SK-MEL-5 (cell line): ENCODE measurements around the gene PSMB9. TPM values are rescaled to one million over a fixed set of nuclear protein-coding genes. Genes with fewer than 3 reads are reported as not detected.
"Not testable (repeated sequence)": the region's sequence is repeated elsewhere in the genome, so short reads cannot be mapped to it uniquely, and the experiment has no call there.

Experiments
- DNase-seq: peaks from one replicate; pipeline ENCODE4 v3.0.0-alpha.2; 2016; ENCODE audit warnings: low read depth, low spot score
- in situ Hi-C: cut with HindIII; loops from 2 replicates; pipeline ENCODE4 v1.10.0; 2016; ENCODE audit warnings: low sequenced_read_pairs, high pct_unique_total_duplicates, low pct_unique_long_range_greater_than_20kb
- polyA plus RNA-seq, 2 experiments: library from polyadenylated mRNA; depleted of rRNA; stranded (reverse); fragments of >200 nt; gene quantifications; 2 replicates each; pipeline ENCODE4 v1.2.3, GENCODE V29; 2015
- total RNA-seq: library from RNA; depleted of rRNA; stranded (reverse); fragments of >200 nt; shearing (Covaris generic); gene quantifications from 2 replicates; pipeline ENCODE4 v1.2.3, GENCODE V29; 2014; rRNA removed

Gene PSMB9
- 10.4 and 15.4 TPM in 2 replicates for total RNA-seq
- 20.7 and 24.6 TPM in 2 replicates for polyA plus RNA-seq (2015; cell fraction: cytosol; rRNA removed)
- polyA plus RNA-seq (2015; cell fraction: nucleus; rRNA removed): 6.5 and 8.5 TPM in 2 replicates

DNA sequence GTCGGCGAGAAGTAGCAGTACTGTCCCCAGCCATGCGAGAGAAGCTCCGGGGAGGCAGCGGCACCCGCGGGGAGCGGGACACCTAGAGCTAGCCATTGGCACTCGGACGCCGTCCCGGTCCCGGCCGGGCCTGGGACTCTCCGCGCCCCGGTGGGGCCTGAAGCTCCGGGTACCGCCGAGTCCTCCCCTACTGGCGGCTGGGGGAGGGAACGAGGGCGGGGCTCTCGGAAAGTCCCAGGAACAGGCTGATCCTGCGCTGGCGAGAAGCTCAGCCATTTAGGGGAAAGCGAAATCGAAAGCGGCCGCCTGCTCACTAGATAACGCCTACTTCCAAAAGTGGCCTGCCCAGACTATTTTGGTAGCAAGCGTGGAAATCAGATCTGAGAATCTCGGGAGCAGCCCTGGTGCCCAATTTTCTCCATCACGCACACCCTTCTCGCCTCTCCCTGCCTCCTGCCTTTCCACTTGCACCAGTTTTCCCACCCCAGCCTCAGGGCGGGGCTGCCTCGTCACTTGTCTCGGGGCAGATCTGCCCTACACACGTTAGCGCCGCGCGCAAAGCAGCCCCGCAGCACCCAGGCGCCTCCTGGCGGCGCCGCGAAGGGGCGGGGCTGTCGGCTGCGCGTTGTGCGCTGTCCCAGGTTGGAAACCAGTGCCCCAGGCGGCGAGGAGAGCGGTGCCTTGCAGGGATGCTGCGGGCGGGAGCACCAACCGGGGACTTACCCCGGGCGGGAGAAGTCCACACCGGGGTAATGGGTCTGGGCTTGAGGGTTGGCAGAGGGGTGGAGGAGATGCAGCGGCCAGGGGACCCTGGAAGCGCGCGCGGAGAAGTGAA lies at the start of gene PSMB9, which contains the start of gene TAP1:
Gene PSMB9, plus strand, starts transcription at position 652 of the 835 bp plus-strand sequence. Its CDS starts 38 bp downstream, at position 690.
Gene TAP1, minus strand, starts transcription at position 164 of the 835 bp plus-strand sequence. Its CDS starts 68 bp downstream, at position 96.
- in situ Hi-C loops: no loop called here
- peak; percentile 93 for DNase-seq

DNA sequence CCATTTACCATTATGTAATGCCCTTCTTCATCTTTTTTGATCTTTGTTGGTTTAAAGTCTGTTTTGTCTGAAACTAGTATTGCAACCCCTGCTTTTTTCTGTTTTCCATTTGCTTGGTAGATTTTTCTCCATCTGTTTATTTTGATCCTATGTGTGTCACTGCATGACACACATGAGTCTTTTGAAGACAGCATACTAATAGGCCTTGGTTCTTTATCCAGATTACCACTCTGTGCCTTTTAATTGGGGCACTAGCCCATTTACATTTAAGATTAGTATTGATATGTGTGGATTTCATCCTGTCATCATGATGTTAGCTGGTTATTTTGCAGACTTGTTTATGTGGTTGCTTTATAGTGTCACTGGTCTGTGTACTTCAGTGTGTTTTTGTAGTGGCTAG lies 48.6 kb upstream of the PSMB9 start:
- DNase-seq, in situ Hi-C loops: not testable (repeated sequence)

DNA sequence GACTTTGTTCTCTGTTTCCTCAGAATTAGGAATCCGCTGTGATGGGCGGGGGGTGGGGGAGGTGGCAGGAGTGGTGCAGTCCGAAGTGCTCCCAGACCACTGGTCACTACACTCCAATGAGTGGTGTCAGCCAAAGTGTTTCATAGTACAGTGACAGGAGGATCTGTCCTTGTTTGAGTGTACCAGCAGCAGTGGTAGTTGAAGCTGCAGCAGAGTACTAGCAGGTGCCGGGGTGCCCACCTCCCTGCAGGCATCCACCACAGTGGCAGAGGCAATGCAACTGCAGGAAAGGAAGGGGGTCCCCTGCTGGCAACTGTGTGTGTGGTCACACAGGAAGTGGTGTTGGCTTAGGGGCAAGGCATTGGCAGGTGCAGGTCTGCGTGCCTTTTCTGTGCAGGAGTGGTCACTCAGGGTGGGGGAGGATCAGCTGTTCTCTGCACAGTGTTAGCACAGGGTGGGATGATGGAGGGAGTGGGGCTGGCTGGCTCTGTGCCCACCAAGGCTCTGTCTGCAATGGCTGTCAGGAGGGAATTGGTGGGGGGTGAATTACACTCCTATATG lies 46.9 kb upstream of the PSMB9 start:
- in situ Hi-C loops: no loop called here
- DNase-seq: no peak

DNA sequence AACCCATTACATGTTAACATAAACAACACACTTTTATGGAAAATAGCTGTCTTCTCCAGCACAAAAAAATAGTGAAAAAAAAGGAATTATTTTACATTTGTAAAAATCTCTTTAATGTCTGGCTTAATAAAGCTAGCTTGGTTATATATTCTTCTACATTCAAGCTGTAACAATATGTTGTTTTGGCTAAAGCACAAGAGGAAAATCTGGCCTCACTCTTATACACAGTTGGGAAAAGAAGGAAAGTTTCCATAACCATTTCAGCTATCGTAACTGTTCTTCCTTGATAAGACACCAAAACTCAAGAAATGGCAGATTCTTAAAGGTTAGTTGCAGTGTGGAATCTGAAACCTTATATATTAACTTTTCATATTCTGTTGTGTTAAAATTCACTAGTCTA lies 44.8 kb upstream of the PSMB9 start:
- no peak for DNase-seq
- in situ Hi-C loops: no loop called here

DNA sequence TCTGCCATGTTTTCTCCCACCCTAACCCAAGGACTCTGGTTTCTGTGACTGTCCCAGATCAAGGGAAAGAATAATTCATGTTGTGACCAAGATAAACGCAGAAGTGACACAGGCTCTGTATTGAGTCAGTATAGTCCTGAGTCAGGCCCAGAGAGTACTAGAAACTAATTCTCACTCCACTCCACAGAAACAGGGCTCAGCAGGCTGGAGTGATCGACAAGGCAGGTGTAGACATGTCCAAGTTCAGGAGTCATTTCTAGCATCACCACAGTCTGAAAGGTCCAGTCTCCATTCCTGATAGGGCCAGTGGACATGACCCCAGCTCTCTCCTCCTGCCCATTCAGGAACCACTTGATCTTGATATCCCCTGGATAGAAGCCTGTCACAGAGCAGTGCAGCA lies 39.8 kb upstream of the PSMB9 start:
- no peak for DNase-seq
- in situ Hi-C loops: no loop called here

DNA sequence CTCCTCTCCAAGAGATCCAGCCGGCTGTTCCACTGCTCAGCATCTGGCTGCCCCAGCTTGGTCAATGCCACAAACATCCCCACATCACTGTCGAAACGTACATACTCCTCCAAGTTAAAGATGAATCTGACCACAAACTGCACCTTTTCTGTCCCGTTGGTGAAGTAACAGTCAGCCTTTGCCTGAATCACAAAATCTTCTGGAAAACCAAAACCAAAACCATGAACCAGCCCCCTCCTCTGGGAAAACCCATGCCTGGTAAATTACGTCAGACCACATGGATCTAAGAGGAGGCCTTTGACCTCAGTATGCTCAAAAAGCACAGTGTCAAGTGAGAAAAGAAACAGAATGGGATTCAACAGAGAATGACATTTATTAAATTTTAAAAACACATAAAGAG lies 38.9 kb upstream of the PSMB9 start:
- in situ Hi-C loops: no loop called here
- DNase-seq: no peak

DNA sequence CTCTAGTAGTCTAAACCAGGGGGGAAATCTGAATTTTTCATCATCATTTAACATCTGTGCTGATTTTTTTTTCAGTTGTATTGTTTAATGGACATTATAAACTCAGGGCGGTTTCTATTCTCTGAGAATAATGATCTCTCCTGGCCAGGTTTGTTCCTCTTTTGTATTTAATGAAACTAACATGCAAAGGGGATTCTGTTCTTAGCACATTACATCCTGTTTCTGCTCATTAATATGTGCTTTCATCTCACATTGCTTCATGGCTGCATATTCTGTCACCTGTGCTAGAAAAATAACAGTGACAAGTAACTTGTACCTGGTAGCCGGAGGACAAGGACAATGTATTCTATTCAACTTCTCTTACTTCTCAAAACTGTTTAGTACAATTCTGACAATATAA lies 38.0 kb upstream of the PSMB9 start:
- DNase-seq: no peak
- in situ Hi-C loops: no loop called here

DNA sequence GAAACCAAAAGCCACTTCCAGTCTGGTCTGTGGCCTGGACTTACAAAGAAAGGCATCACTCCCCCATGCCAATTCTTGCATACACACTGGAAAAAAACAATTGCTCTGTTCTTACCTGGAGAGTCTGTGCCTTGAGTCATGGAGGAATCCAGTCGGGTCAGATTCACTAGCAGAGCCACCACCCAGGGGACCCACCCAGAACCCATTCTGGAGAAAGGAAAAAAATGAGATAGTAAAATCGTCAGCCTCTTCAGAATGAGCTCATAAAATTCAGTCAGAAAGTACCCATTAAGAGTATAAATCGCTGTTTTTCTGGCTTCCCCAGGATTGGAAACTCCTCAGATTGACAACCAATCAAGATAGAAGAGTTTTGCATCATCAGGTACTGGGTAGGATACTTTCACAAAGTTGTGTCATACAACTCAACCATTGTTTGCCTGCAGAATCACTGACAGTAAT lies 37.2 kb upstream of the PSMB9 start, which contains the start of gene HLA-DOB:
Gene HLA-DOB, minus strand, starts transcription at position 257 of the 459 bp plus-strand sequence. Its CDS starts 51 bp downstream, at position 206.
- DNase-seq: peak; percentile 82
- in situ Hi-C loops: no loop called here

DNA sequence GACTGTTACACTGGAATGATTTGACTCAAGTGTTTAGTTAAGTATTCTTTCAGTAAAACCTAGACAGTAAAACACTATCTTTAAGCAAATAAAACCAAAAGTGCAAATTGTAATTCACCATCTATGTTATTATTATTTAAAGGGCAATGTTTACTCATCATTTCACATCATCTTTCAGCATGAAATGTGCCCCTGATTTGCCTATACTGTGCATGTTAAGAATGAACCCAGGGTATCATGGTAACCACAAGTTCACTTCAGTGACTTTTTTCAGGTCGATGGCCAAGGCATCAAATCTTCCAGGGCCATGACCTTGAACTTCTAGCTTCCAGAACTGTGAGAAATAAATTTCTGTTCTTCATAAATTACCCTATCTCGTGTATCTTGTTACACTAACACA lies 35.1 kb upstream of the PSMB9 start:
- DNase-seq: no peak
- in situ Hi-C loops: no loop called here

DNA sequence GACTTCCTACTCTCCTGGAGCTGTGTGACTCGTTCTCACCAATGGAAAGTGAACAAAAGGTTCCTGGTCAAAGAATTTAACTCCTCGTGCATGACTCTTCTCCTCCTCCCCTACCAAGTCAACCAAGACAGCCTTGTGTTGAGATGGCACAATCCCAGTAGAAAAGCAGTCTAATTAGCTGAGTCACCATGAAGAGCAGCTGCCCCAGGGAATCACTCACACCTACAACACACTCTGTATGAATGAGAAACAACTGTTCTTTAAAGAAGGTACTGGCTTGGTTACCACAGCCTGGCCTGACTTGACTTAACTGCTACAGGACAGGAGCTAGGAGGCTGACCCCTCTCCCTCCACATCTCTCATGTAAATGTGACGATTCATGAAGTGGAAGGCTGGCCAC lies 34.3 kb upstream of the PSMB9 start:
- DNase-seq: peak; percentile 35
- in situ Hi-C loops: no loop called here

DNA sequence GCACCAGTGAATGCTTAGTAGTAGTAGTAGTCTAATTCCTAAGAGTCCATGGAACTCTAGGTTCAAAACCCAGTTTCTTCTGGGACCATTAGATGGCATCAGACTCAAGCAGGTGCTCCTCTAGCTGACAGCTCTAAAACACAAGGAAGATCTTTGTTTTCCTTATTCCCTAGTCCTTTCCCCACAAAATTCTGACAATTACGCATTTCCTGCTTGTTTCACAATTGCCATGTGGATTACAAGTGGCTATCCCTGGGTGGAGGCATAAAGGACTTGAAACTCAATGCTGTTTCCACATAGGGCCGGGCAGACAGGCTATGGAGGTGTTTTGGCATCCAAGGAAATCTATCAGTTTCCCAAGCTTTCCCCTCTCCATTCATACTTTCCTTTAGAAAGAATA lies 28.0 kb upstream of the PSMB9 start:
- in situ Hi-C loops: no loop called here

DNA sequence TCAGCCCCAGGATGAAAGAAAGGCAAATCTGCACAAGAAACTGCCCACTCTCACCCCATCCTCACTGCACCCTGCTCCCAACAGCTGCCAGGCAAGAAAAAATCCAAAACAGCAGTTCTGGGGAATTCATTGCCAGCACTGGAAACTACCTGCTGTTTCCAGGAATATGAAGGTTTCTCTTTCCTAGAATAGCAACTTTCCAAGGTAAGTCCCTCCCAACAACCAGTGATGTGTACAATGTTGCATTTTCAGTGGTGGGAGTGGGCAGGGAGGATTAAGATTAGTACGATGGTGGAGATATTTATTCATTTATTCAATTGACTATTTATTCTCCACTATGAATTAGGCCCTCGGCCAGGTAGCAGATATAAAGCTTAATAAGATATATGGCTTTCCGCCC lies 27.0 kb upstream of the PSMB9 start:
- DNase-seq: no peak
- in situ Hi-C loops: no loop called here

More for the DNA sequence above, 28.0 kb upstream of the PSMB9 start:
- DNase-seq: peak; percentile 93

DNA sequence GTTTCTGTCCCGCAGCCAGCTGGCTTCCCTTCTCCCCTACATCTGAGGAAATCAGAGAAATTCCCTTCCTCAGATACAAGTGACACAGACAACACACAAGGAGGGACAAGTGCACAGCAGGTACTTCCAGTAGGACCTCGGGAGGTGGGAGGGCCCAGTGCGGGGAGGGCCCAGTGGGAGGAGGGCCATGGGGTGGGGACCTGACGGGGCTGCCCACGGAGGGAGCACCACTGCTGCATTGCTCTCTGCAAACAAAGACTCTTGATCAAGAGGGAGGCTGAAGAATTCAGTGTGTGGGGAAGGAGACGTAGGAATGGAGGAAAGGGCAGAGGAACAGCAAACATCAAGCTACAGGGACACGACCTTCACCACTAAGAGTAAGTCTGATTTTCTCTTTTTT lies 24.5 kb upstream of the PSMB9 start:
- in situ Hi-C loops: no loop called here
- no peak for DNase-seq

DNA sequence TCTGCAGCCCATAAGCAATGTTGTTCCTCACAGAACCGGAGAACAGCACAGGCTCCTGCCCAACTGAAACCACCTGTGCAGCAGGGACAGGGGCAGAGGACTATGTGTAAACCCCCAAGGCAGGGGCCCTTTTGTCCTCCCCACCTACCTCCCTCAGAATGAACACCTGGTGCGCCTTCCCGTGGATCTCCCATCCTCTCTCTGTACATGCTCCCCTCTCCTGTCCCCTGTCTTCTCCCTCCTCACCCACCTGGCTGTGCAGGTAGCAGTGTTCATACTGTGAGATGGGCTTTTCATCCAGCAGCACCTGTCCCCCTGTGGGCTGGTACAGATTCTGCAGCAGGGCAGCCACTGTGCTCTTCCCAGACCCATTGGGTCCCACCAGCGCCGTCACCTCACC lies 24.0 kb upstream of the PSMB9 start:
- in situ Hi-C loops: no loop called here
- no peak for DNase-seq

DNA sequence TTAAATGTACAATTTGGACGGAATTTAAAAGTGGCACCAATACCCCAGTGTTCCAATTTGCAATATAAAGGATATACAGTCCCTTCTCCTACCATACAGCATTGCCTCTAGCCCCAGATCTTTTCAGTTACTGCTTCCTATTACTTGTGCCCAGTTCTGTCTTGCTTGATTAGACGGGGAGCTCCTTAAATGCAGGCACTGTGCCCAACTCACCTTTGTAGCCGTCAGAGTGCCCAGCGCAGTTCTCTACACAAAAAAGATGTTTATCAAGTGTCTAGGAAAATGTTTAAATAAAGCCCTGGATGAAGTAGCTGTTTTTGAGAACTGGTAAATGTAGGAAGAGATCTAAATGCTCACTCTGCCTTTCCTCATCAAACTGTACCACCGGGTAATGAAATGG lies 23.1 kb upstream of the PSMB9 start:
- DNase-seq: no peak
- in situ Hi-C loops: no loop called here

DNA sequence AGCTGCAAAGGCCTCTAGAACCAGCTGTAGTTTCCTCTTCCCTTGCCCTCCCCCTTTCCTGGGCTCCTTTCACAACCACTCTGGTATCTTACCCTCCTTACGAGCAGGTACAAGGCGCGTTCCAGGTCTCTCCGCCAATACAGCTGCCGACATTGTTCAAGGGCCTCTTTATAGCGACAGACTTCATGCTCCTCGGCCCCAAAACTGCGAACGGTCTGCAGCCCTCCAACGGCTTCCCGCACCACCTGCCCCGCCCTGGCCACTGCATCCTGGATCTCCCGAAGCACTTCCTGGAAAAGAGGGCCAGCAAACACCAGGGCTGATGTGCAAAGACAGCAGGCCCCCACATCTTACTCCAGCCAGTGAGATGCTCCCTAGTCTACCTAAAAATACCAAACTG lies 21.5 kb upstream of the PSMB9 start:
- no peak for DNase-seq
- in situ Hi-C loops: no loop called here

DNA sequence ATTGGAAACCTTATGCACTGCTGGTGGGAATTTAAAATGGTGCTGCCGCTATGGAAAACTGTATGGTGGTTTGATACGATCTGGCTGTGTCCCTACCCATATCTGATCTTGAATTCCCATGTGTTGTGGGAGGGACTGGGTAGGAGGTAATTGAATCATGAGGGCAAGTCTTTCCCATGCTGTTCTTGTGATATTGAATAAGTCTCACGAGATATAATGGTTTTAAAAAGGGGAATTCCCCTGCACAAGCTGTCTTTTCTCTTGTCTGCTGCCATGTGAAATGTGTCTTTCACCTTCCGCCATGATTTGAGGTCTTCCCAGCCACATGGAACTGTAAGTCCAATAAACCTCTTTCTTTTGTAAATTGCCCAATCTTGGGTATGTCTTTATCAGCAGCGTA lies 20.3 kb upstream of the PSMB9 start:
- peak; percentile 73 for DNase-seq
- in situ Hi-C loops: no loop called here

DNA sequence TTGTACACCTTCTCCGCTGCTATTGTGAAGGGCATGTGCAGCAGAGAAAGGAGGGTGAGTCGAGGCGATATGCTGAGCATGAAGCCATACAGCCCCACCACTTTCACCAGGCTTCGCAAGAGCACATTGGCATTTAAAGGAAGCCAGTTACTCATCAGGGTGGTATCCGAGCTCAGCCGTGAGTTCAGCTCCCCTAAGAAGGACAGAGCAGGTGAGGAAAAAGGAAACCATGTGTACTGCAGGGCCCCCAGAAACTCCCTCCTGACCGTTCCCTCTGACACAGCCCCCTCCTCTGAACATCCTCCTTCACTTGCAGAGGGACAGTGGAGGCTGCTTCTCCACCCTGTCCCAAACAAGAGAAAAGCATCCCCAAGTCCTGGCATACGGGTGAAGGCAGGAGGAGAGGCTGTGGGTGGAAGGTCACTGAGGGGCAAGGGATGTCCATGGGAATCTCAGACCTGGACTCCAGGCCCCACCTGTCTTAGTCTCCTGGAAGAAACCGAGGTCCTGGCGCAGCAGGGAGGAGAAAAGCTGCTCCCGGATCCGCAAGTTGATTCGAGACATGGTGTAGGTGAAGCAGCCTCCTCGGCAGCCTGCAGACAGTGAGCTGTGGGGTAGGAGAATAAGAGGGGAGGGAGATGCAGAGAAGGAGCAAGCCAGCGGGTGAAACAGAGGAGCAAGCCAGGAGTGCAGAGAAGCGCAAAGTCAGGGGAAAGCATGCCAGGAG lies 18.7 kb upstream of the PSMB9 start:
- DNase-seq: no peak
- in situ Hi-C loops: no loop called here
